ENCODE data around the gene EDNRA.

EDNRA gene

GRCh38 chr4:147590249-147590920, 109.5 kb downstream of the EDNRA start:
- peak; percentile 25 to 41 for DNase-seq

- no peak for DNase-seq
These were observed 110.2 kb downstream of the EDNRA start for GRCh38 chr4:147591106-147591505.

GRCh38 chr4:147594107-147594506, 113.2 kb downstream of the EDNRA start:
- DNase-seq: no peak
